ENCODE measurements around the gene AP2A2. TPM values are rescaled to one million over a fixed set of nuclear protein-coding genes. Genes with fewer than 3 reads are reported as not detected.

The AP2A2 gene
- total RNA-seq, 1 experiment from 2014 or later, result 70.6 TPM

DNA sequence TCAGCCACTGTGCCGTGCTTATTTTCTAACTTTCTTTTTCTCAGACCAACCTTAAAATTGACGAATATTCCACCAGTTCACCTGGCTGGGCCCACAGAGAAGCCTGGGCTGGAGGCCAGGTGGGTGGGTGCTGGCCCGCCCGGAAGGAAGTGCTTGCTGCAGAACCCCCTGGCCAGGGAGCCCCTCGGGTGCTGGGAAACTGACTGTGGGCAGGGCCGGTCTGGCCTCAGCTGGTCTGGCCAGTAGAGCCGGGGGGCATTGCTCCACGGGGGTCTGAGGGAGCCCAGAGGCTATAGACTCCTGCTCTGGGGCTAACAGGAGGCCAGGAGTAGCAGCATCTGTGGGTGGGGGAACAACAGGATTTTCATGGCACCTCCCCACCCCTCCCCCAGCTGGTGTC, 8.2 kb upstream of the AP2A2 start:
- ChIA-PET POLR2A (interaction anchor here (0.7 kb wide), 1 partner anchor 151 kb away, joined by 3 read pairs; no protein-coding TSS in a partner anchor), CTCF (interaction anchor here (0.6 kb wide), 1 partner anchor 660 kb away, joined by 3 read pairs; no protein-coding TSS in a partner anchor)
- Mint-ChIP-seq H3K4me1 (ENCODE audit: insufficient read depth, unreplicated experiment) (no peaks in the 10 kb centered on the region), H3K27ac (ENCODE audit: low read depth, unreplicated experiment) (no peak overlapping the region), H3K36me3 (ENCODE audit: insufficient read depth, unreplicated experiment) (no peaks in the 10 kb centered on the region), H3K27me3 (ENCODE audit: insufficient read depth, unreplicated experiment) (no peaks in the 10 kb centered on the region), H3K4me3 (ENCODE audit: unreplicated experiment) (no peak overlapping the region), H3K9me3 (ENCODE audit: unreplicated experiment) (no peaks in the 10 kb centered on the region)
- TF ChIP-seq, protein P1, sequence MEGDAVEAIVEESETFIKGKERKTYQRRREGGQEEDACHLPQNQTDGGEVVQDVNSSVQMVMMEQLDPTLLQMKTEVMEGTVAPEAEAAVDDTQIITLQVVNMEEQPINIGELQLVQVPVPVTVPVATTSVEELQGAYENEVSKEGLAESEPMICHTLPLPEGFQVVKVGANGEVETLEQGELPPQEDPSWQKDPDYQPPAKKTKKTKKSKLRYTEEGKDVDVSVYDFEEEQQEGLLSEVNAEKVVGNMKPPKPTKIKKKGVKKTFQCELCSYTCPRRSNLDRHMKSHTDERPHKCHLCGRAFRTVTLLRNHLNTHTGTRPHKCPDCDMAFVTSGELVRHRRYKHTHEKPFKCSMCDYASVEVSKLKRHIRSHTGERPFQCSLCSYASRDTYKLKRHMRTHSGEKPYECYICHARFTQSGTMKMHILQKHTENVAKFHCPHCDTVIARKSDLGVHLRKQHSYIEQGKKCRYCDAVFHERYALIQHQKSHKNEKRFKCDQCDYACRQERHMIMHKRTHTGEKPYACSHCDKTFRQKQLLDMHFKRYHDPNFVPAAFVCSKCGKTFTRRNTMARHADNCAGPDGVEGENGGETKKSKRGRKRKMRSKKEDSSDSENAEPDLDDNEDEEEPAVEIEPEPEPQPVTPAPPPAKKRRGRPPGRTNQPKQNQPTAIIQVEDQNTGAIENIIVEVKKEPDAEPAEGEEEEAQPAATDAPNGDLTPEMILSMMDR (IDR thresholded peaks at IDR 0.05; ENCODE audit: unreplicated experiment), result no peak
- DNase-seq (ENCODE audit: unreplicated experiment), result no peak
- intact Hi-C loops (cut with micrococcal nuclease), result no loop called here
- no TSS peak for BruUV-seq (replicated peaks)

DNA sequence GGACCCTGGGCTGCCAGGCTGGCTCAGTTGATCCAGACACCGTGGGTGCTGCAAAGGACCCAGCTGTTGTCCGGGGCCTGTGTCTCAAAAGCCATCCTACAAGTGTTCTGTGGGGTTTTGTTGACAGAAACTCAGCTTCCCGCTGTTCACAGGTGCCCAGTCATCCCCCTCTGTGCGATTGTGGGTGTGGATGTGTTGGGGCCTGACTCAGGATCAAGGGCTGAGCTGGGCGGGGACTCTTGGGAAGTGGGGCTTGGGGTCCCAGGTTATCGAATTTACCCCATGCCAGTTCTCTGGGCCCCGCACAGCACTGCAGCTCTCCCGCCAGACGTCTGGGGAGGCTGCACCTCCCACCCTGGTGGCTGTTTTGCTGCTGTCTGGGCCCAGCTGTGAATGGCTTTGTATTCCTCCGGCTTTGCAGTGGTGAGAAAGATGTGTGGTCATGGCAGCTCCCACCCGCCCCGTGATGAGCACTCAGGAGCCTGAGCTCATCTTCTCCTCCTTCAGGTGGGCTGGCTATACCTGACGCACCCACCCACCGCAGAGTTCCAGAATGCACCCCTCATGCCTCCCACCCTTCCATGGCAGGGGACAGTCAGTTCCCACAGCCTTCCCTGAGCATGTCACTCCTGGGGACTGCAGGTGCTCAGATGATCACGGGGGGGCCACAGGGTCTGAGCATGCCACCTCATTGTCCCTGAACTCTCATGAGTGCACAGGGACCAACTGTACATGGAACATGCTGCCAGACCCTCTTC, 3.6 kb upstream of the AP2A2 start:
- Mint-ChIP-seq H3K9me3 (ENCODE audit: unreplicated experiment) (no peaks in the 10 kb centered on the region), H3K4me1 (ENCODE audit: insufficient read depth, unreplicated experiment) (no peaks in the 10 kb centered on the region), H3K27ac (ENCODE audit: low read depth, unreplicated experiment) (no peak overlapping the region), H3K4me3 (ENCODE audit: unreplicated experiment) (no peak overlapping the region), H3K36me3 (ENCODE audit: insufficient read depth, unreplicated experiment) (peaks cover 2% of the 10 kb centered on the region), H3K27me3 (ENCODE audit: insufficient read depth, unreplicated experiment) (no peaks in the 10 kb centered on the region)
- ChIA-PET CTCF (interaction anchor here (0.6 to 0.9 kb wide), 2 partner anchors 12 to 142 kb away, joined by 3 to 4 read pairs; no protein-coding TSS in a partner anchor), POLR2A (no interaction called here)
- no peak for DNase-seq (ENCODE audit: unreplicated experiment)
- TF ChIP-seq, protein P1 (IDR thresholded peaks at IDR 0.05; ENCODE audit: unreplicated experiment), result no peak
- intact Hi-C loops (cut with micrococcal nuclease), result no loop called here
- no TSS peak for BruUV-seq (replicated peaks)

GRCh38 chr11:923691-924405, 1.8 kb upstream of the AP2A2 start:
- peaks cover 9% of the 10 kb centered on the region for H3K36me3 Mint-ChIP-seq (ENCODE audit: insufficient read depth, unreplicated experiment)
- no peak for DNase-seq (ENCODE audit: unreplicated experiment)
- intact Hi-C loops (cut with micrococcal nuclease), result no loop called here
- H3K27me3 Mint-ChIP-seq (ENCODE audit: insufficient read depth, unreplicated experiment), result no peaks in the 10 kb centered on the region
- BruUV-seq (replicated peaks), result no TSS peak
- POLR2A ChIA-PET, result no interaction called here
- H3K4me3 Mint-ChIP-seq (ENCODE audit: unreplicated experiment), result no peak overlapping the region
- TF ChIP-seq, protein P1 (IDR thresholded peaks at IDR 0.05; ENCODE audit: unreplicated experiment), result no peak
- H3K27ac Mint-ChIP-seq (ENCODE audit: low read depth, unreplicated experiment), result no peak overlapping the region
- CTCF ChIA-PET, result interaction anchor here (0.6 to 1.4 kb wide), 4 partner anchors 10 to 131 kb away, joined by 3 to 5 read pairs (median 3); partner anchors contain the start of gene CHID1
- peaks cover 7% of the 10 kb centered on the region for H3K4me1 Mint-ChIP-seq (ENCODE audit: insufficient read depth, unreplicated experiment)
- no peaks in the 10 kb centered on the region for H3K9me3 Mint-ChIP-seq (ENCODE audit: unreplicated experiment)
